Choroid plexus epithelial cell (primary cell): ENCODE data around the gene ITSN1.

Experiments used
- DNase-seq: peaks from one replicate; pipeline ENCODE4 v3.0.0-alpha.2; 2010; ENCODE audit warnings: low read depth
- H3K4me3 ChIP-seq: 2 replicates; pipeline ENCODE4 v1.5.1; 2011; ENCODE audit warnings: low read depth, mild to moderate bottlenecking, control low read depth, low read length, moderate library complexity
- CTCF ChIP-seq: conservative IDR thresholded peaks from 2 replicates; pipeline ENCODE4 v1.5.1; 2011; ENCODE audit warnings: low read depth, mild to moderate bottlenecking, control low read depth, inconsistent platforms, low read length, moderate library complexity

ITSN1 gene

GRCh38 chr21:33771976-33772375, 129.7 kb downstream of the ITSN1 start:
- no peak for TF ChIP-seq CTCF
- H3K4me3 ChIP-seq, result no peak overlapping the region
- no peak for DNase-seq

GRCh38 chr21:33774551-33774950, 132.2 kb downstream of the ITSN1 start:
- no peak for DNase-seq
- TF ChIP-seq CTCF, result no peak
- no peak overlapping the region for H3K4me3 ChIP-seq

- no peak for TF ChIP-seq CTCF
- no peak for DNase-seq
- H3K4me3 ChIP-seq, result no peak overlapping the region
Measured at GRCh38 chr21:33775100-33775828, 133.0 kb downstream of the ITSN1 start.

GRCh38 chr21:33780631-33781030, 138.3 kb downstream of the ITSN1 start:
- H3K4me3 ChIP-seq, result no peak overlapping the region
- TF ChIP-seq CTCF, result no peak
- peak; percentile 73 for DNase-seq

- no peak for TF ChIP-seq CTCF
- no peak overlapping the region for H3K4me3 ChIP-seq
- DNase-seq, result no peak
Measured at GRCh38 chr21:33781121-33781520, 138.8 kb downstream of the ITSN1 start.

GRCh38 chr21:33783187-33783979, 141.1 kb downstream of the ITSN1 start:
- no peak overlapping the region for H3K4me3 ChIP-seq
- DNase-seq, result peak; percentile 33
- TF ChIP-seq CTCF, result no peak
